Kidney capillary endothelial cell (primary cell): Measurements from ENCODE around the gene NAA10.

Experiments
- DNase-seq: peaks from one replicate; pipeline ENCODE4 v3.0.0-alpha.2; 2018; ENCODE audit warnings: low spot score

NAA10 gene

DNA sequence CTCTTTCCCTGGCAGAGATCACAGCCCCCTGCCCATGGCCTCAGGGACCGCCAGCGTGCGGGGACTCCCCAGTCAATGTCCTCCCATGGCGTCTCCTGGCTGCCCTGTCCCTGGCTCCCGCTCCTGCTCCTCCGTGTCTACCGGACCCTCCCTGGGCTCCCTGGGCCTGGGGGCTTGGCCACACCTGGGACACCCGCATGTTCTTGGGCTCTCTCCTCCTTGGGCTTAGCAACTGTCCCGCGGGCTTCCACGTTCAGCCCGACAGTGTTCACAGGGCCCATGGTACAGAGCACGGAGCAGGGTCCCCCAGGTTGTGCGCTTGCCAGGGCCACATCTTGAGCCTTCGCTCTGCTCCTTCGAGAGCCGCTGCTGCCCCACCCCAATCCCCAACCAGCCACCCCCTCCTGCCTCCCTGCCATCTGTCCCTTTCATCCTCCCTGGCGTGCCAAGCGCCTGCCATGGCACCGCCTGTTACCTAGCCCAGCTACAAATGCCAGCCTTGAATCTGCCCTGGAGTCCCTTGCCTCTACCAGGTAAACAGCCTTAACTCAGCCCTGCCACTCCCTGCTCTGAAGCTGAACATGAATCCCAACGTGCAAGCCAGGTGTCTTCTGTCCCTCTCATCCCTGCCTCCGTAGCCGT, 26.5 kb downstream of the NAA10 start:
- DNase-seq, result no peak

DNA sequence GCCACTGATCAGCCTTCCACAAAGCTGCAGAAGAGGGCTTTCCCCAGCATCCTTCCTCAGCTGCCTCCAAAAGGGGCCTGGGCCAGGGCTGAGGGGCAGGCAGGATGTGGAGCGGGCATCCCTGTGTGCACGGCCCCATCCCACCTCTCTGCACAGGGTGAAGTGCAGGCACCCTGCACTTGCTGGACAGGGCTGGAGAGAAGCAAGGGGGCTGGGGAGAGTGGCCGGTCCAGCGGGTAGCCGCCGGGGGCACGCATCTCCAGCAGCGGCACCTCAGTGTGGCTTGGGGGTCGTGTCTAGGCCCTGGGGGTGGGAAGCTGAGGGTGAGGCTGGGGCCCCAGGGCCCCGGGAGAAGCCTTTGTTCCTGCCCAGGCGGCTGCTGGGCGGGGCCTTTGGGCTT, 27.4 kb downstream of the NAA10 start:
- no peak for DNase-seq

DNA sequence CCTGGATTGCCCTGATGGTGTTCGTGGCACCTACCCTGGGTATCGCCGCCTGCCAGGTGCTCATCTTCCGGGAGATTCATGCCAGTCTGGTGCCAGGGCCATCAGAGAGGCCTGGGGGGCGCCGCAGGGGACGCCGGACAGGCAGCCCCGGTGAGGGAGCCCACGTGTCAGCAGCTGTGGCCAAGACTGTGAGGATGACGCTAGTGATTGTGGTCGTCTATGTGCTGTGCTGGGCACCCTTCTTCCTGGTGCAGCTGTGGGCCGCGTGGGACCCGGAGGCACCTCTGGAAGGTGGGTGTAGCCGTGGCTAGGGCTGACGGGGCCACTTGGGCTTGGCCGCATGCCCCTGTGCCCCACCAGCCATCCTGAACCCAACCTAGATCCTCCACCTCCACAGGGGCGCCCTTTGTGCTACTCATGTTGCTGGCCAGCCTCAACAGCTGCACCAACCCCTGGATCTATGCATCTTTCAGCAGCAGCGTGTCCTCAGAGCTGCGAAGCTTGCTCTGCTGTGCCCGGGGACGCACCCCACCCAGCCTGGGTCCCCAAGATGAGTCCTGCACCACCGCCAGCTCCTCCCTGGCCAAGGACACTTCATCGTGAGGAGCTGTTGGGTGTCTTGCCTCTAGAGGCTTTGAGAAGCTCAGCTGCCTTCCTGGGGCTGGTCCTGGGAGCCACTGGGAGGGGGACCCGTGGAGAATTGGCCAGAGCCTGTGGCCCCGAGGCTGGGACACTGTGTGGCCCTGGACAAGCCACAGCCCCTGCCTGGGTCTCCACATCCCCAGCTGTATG, 28.5 kb downstream of the NAA10 start:
- no peak for DNase-seq

- no peak for DNase-seq
These were observed 29.2 kb downstream of the NAA10 start for GRCh38 chrX:153905481-153906095.

DNA sequence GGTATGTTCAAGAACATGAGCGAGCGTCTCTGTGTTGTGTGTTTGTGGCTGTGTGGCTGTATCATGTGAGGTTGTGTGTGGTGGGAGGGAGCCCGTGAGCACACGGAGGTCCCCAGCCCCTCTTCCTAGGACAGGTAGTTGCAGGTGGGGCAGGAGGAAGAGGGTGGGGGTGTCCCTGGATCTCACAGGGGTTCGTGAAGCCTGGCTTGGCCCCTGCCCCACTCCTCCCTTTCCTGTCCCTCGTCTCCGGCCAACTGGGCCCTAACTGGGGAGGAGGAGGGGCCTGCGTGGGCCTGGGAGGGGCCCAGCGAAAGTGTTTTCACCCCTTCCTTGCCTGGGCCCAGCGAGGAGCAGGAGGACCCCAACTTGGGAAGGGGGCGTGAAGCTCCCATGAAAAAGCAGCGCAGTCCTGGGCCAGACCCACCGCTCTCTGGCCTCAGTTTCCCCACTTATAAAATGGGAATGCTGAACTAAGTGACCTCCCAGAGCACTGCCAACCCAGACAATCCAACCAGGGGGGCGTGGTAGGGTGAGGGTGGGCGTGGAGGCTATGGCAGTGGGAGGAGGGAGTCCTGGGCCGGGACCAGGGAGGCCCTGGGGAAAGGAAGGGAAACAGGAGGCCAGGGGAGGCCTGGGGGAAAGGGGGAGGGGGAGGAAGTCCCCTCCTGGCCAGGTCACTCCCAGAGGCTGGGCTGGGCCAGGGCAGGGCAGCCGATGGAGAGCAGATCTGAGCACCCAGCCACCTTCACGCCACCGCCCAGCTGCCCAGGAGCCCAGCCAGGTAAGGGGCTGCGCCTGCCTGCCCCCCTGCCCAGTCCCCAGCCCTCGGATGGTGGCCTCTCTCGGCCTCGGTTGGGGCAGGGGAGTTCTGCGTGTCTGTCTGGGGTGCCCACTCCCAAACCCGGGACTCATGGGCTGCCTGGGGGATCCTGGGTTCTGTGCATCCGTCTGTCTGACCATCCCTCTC, 30.6 kb downstream of the NAA10 start, which contains the start of gene AVPR2:
AVPR2 (plus strand) TSS at position 683 of the 967 bp plus-strand sequence. CDS start 473 bp downstream, outside the sequence.
- no peak for DNase-seq

- no peak for DNase-seq
These were observed 31.4 kb downstream of the NAA10 start for GRCh38 chrX:153903238-153903980.

DNA sequence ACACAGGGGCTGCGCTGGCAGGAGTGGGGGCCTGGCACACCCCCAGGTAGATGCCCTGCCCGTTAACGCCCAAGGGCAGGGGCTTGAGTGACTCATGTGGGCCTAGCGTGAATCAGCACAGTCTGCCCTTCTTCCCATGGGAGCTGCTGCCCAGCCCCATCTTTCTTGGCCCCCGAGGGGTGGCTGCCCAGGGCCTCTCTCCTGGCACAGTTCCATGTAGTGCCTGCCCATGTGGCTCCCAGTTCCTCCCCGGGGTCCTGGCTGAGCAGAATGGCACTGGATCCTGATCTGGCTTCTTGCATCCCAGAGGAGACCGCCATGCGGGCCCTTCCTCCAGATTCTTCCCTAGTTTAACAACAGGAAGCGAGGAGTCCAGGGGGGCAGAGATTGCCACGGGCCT, 32.5 kb downstream of the NAA10 start:
- no peak for DNase-seq

GRCh38 chrX:153901753-153902140, 33.1 kb downstream of the NAA10 start:
- DNase-seq, result no peak

- DNase-seq, result no peak
These were observed 33.7 kb downstream of the NAA10 start for GRCh38 chrX:153900831-153901752.

DNA sequence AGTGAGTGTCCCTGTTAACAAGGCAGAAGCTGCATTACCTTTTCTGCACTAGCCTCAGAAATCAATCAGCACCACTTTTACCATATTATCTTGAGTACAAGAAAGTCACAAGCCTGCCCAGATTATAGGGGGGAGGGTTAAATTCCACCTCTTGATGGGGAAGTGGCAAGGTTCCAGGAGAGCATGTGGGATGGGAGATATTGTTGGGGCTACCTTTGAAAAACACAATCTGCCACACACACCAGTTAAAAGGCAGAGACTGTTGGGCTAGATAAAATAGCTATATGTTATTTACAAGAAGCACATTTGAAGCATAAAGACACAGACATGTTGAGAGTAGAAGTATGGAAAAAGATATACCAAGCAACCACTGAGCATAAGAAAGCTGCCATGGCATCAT, 36.9 kb downstream of the NAA10 start:
- no peak for DNase-seq

GRCh38 chrX:153889123-153889522, 45.7 kb downstream of the NAA10 start:
- no peak for DNase-seq

GRCh38 chrX:153888344-153888743, 46.5 kb downstream of the NAA10 start:
- DNase-seq, result no peak

GRCh38 chrX:153887385-153887784, 47.5 kb downstream of the NAA10 start:
- DNase-seq, result no peak

GRCh38 chrX:153886915-153887314, 47.9 kb downstream of the NAA10 start:
- no peak for DNase-seq

DNA sequence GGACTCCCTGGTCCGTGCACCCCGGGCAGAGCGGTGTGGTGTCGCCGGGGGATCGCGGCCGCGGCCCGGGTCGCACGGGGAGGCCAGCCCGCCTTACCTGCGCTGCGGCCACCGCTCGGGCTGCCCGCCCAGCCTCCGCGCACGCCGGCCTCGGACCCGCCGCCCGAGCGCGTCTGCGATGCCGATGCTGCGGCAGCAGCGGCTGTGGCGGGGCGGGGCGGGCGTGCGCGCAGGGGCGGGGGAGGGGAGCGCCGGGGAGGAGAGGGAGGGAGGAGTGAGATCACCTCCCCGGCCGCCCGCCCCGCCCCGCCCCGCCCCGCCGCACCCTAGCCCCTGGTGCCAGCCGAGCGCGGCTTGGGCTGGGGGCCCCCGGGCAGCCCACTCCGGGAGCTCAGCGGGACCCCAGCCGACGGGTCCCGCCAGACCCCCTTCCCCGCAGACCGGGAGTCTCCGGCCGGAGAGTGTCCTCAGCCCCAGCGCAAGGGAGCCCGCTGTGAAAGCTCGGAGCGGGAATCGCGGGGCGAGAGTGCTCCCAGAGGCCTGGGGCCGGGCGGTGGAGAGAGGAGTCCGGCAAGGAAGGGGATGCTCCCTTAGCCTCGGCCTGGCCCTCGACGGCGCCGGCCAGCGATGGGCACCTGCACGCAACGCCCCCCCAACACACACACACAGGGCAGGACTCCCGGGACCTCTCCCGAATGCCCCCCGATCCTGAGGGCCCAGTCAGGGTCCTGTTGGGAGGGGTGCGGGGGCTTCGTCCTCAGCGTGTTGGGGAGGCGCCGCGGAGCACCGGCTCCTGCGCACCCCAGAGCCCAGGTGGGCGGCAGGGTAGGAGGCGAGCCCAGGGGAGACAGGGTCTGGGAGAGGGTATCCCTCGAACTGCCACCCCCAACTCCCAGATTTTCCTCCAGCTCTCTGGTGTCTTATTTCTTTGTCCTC, 48.6 kb downstream of the NAA10 start, which contains the start of gene L1CAM:
L1CAM (minus strand) TSS at position 206 of the 936 bp plus-strand sequence. CDS start 10,337 bp downstream, outside the sequence.
- no peak for DNase-seq

DNA sequence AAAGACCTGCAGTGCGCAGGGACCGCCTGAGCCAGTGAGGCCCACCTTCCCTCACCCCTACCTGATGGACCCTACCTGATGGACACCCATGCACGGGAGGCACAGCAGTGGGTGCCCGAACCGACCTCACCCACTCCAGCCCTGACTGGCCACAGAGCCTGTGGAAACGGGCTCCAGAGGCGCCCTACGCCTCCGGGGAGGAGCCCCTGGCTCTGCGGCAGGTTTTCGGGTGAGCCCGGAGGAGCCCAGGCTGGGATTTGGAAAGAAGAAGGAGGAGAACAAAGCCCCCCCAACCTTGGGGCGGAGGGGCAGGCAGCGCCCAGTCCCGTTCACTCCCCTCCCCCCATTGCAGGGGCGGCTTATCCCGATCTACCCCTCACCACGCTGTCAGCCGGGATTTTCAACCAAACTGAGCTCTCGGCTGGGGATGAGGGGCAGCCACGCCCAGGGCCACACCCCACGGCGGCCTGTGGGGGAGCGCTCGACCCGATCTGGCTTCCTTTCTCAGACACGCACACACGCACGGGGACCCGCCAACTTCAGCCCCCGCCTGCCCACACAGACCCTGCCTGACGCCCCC, 49.5 kb downstream of the NAA10 start:
- no peak for DNase-seq

GRCh38 chrX:153884590-153884989, 50.2 kb downstream of the NAA10 start:
- no peak for DNase-seq

- no peak for DNase-seq
These were observed 50.7 kb downstream of the NAA10 start for GRCh38 chrX:153884136-153884535.
